DND-41 (cell line): ENCODE data around the gene PADI4.

Source experiments
- ATAC-seq: fragments of 200-7000 bp; cut with Tn5 transposase; 3 replicates; pipeline ENCODE4 v1.9.1; 2021; ENCODE audit warnings: low read depth; ENCODE audit not compliant: insufficient read depth
- DNase-seq: peaks from one replicate; pipeline ENCODE4 v3.0.0-alpha.2; 2020
- H2AFZ ChIP-seq: 2 replicates; pipeline ENCODE4 v1.6.0; 2012; ENCODE audit warnings: low read depth, low read length
- H3K27ac ChIP-seq: 2 replicates; pipeline ENCODE4 v1.5.1; 2012; ENCODE audit warnings: low read length, inconsistent platforms
- H3K27me3 ChIP-seq: fragments of 200-600 bp; sonication (generic); 2 replicates; pipeline ENCODE4 v1.6.0; 2012; ENCODE audit warnings: low read length, mild to moderate bottlenecking, inconsistent platforms; ENCODE audit not compliant: insufficient read depth, poor library complexity
- H3K36me3 ChIP-seq: 2 replicates; pipeline ENCODE4 v1.5.1; 2012; ENCODE audit warnings: low read length, inconsistent platforms; ENCODE audit not compliant: insufficient read depth
- H3K4me1 ChIP-seq: 2 replicates; pipeline ENCODE4 v1.5.1; 2012; ENCODE audit warnings: mild to moderate bottlenecking, low read length; ENCODE audit not compliant: insufficient read depth
- H3K4me2 ChIP-seq: 2 replicates; pipeline ENCODE4 v1.6.0; 2012; ENCODE audit warnings: mild to moderate bottlenecking, moderate library complexity, low read length, inconsistent platforms; ENCODE audit not compliant: insufficient read depth
- H3K4me3 ChIP-seq, 2 experiments: fragments of 200-600 bp in 1 of 2; shearing (Covaris generic) in 1 of 2; 2 replicates each; pipeline ENCODE4 v1.5.1; 2012 to 2016; ENCODE audit warnings: inconsistent platforms in 2 of 2, low read length in 2 of 2, mild to moderate bottlenecking in 2 of 2, low read depth in 1 of 2, moderate library complexity in 1 of 2
- H3K79me2 ChIP-seq: 2 replicates; pipeline ENCODE4 v1.6.0; 2012; ENCODE audit warnings: low read length, inconsistent platforms; ENCODE audit not compliant: insufficient read depth
- H3K9ac ChIP-seq: 2 replicates; pipeline ENCODE4 v1.6.0; 2012; ENCODE audit warnings: low read depth, mild to moderate bottlenecking, inconsistent platforms, low read length, moderate library complexity
- H3K9me3 ChIP-seq: 2 replicates; pipeline ENCODE4 v1.5.1; 2012; ENCODE audit warnings: low read length, moderate library complexity, mild to moderate bottlenecking, inconsistent platforms; ENCODE audit not compliant: insufficient read depth, severe bottlenecking
- H4K20me1 ChIP-seq: 2 replicates; pipeline ENCODE4 v1.6.0; 2012; ENCODE audit warnings: low read length; ENCODE audit not compliant: insufficient read depth
- CTCF ChIP-seq: IDR thresholded peaks from 2 replicates; pipeline ENCODE4 v1.5.1; 2012; ENCODE audit warnings: borderline replicate concordance, low read length, moderate library complexity, mild to moderate bottlenecking; ENCODE audit not compliant: poor library complexity, severe bottlenecking; ENCODE audit errors: extremely low read depth
- EZH2 ChIP-seq: IDR thresholded peaks from 3 replicates; pipeline ENCODE4 v1.6.1; 2012; ENCODE audit warnings: borderline replicate concordance, low read depth, mild to moderate bottlenecking, moderate library complexity, low read length, inconsistent platforms; ENCODE audit not compliant: severe bottlenecking

Gene PADI4

DNA sequence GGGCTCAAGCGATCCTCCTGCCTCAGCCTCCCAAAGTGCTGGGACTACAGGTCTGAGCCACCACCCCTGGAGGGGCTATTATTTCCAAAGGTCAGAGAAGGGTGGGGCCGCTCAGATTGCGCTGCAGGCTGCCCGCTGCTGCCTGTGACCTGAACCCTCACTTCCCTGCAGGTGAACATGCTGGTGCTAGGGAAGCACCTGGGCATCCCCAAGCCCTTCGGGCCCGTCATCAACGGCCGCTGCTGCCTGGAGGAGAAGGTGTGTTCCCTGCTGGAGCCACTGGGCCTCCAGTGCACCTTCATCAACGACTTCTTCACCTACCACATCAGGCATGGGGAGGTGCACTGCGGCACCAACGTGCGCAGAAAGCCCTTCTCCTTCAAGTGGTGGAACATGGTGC lies 55.4 kb downstream of the PADI4 start:
- no peaks in the 10 kb centered on the region for H3K9me3 ChIP-seq
- H3K4me3 ChIP-seq: no peak overlapping the region
- no peak overlapping the region for H3K27ac ChIP-seq
- TF ChIP-seq CTCF (no peak), EZH2 (no peak)
- ATAC-seq (no peak), DNase-seq (no peak)
- no peaks in the 10 kb centered on the region for H3K27me3 ChIP-seq
- no peak overlapping the region for H3K4me2 ChIP-seq
- H3K4me1 ChIP-seq: no peaks in the 10 kb centered on the region
- H3K36me3 ChIP-seq: no peaks in the 10 kb centered on the region
- H3K9ac ChIP-seq: no peak overlapping the region
- no peaks in the 10 kb centered on the region for H4K20me1 ChIP-seq
- H3K79me2 ChIP-seq: no peaks in the 10 kb centered on the region
- H2AFZ ChIP-seq: no peak overlapping the region

DNA sequence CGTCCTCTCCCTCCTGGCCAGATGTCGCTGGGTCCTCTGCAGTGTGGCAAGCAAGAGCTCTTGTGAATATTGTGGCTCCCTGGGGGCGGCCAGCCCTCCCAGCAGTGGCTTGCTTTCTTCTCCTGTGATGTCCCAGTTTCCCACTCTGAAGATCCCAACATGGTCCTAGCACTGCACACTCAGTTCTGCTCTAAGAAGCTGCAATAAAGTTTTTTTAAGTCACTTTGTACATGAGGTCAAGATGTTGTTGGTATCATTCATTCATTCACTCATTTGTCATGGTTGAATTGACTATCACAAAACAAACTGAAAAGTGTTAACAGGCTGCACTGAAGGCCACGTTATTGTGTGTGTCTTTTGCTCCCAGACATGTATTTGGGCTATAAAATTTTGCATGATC lies 55.8 kb downstream of the PADI4 start:
- Histone ChIP-seq H3K4me2 (no peak overlapping the region), H3K27me3 (no peaks in the 10 kb centered on the region), H2AFZ (no peak overlapping the region), H3K36me3 (no peaks in the 10 kb centered on the region), H3K4me1 (no peaks in the 10 kb centered on the region), H3K9ac (no peak overlapping the region), H3K9me3 (no peaks in the 10 kb centered on the region), H3K27ac (no peak overlapping the region), H4K20me1 (no peaks in the 10 kb centered on the region), H3K4me3 (no peak overlapping the region), H3K79me2 (no peaks in the 10 kb centered on the region)
- no peak for DNase-seq
- TF ChIP-seq CTCF (no peak), EZH2 (no peak)
- ATAC-seq: no peak

DNA sequence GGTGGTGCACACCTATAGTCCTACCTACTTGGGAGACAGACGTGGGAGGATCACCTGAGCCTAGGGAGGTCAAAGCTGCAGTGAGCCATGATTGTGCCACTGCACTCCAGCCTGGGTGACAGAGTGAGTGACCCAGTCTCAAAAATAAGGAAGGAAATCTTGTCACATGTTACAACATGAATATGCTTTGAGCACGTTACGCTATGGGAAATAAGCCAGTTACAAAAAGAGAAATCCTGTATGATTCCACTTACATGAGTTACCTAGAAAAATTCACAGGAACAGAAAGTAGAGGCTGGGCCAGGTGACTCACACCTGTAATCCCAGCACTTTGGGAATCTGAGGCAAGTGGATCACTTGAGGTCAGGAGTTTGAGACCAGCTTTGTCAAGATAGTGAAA lies 57.3 kb downstream of the PADI4 start:
- no peak overlapping the region for H3K27ac ChIP-seq
- H4K20me1 ChIP-seq: no peaks in the 10 kb centered on the region
- no peak overlapping the region for H3K4me2 ChIP-seq
- ATAC-seq: no peak
- peaks cover 9% of the 10 kb centered on the region for H3K27me3 ChIP-seq
- no peak overlapping the region for H3K4me3 ChIP-seq
- TF ChIP-seq EZH2 (no peak), CTCF (no peak)
- no peak overlapping the region for H3K9ac ChIP-seq
- no peak overlapping the region for H2AFZ ChIP-seq
- no peaks in the 10 kb centered on the region for H3K4me1 ChIP-seq
- DNase-seq: no peak
- H3K79me2 ChIP-seq: no peaks in the 10 kb centered on the region
- no peaks in the 10 kb centered on the region for H3K36me3 ChIP-seq
- no peaks in the 10 kb centered on the region for H3K9me3 ChIP-seq

- TF ChIP-seq CTCF (no peak), EZH2 (no peak)
- H3K4me1 ChIP-seq: no peaks in the 10 kb centered on the region
- H3K4me3 ChIP-seq: no peak overlapping the region
- H3K36me3 ChIP-seq: no peaks in the 10 kb centered on the region
- ATAC-seq (no peak), DNase-seq (no peak)
- no peak overlapping the region for H2AFZ ChIP-seq
- H3K27ac ChIP-seq: no peak overlapping the region
- no peaks in the 10 kb centered on the region for H3K9me3 ChIP-seq
- no peak overlapping the region for H3K4me2 ChIP-seq
- peaks cover 3% of the 10 kb centered on the region; the same call in 1 of the 2 replicates for H4K20me1 ChIP-seq
- peaks cover 11% of the 10 kb centered on the region for H3K27me3 ChIP-seq
- no peaks in the 10 kb centered on the region for H3K79me2 ChIP-seq
- no peak overlapping the region for H3K9ac ChIP-seq
Measured at GRCh38 chr1:17369466-17369865, 61.5 kb downstream of the PADI4 start.
